Mesothelial cell of epicardium (in vitro differentiated cells): Measurements from ENCODE around the gene TMCO4. TPM values are rescaled to one million over a fixed set of nuclear protein-coding genes. Genes with fewer than 3 reads are reported as not detected.

Experiments used
- DNase-seq, 2 experiments: peaks; one replicate each; pipeline ENCODE4 v3.0.0; 2021; ENCODE audit warnings: low spot score in 2 of 2; ENCODE audit not compliant: unreplicated experiment in 2 of 2
- H3K27ac Mint-ChIP-seq: 2 replicates; pipeline ENCODE4 v1.8.0; 2021; ENCODE audit warnings: mixed read lengths
- H3K27me3 Mint-ChIP-seq: 2 replicates; pipeline ENCODE4 v1.8.0; 2021; ENCODE audit warnings: low read depth, mixed read lengths
- H3K36me3 Mint-ChIP-seq: 2 replicates; pipeline ENCODE4 v1.8.0; 2021; ENCODE audit warnings: mixed read lengths
- H3K4me1 Mint-ChIP-seq: 2 replicates; pipeline ENCODE4 v1.8.0; 2021; ENCODE audit warnings: mixed read lengths
- H3K4me3 Mint-ChIP-seq: 2 replicates; pipeline ENCODE4 v1.8.0; 2021; ENCODE audit warnings: mild to moderate bottlenecking, moderate library complexity, mixed read lengths
- H3K9me3 Mint-ChIP-seq: 2 replicates; pipeline ENCODE4 v1.8.0; 2021; ENCODE audit warnings: mixed read lengths
- CTCF ChIP-seq: fragments of 200-600 bp; sonication (generic); IDR thresholded peaks from one replicate; pipeline ENCODE4 v1.5.0; 2021; ENCODE audit warnings: antibody characterized with exemption; ENCODE audit not compliant: unreplicated experiment
- total RNA-seq: library from RNA; stranded (reverse); gene quantifications from 3 replicates; pipeline ENCODE4 v1.2.1, GENCODE V29; 2021

TMCO4 gene
- total RNA-seq, 1 donor from 2014 or later: 21.4 TPM

- no peak for TF ChIP-seq CTCF
- H3K36me3 Mint-ChIP-seq: peaks cover 16% of the 10 kb centered on the region
- H3K4me1 Mint-ChIP-seq: no peaks in the 10 kb centered on the region
- H3K27me3 Mint-ChIP-seq: no peaks in the 10 kb centered on the region
- DNase-seq: no peak
- no peak overlapping the region for H3K27ac Mint-ChIP-seq
- H3K4me3 Mint-ChIP-seq: no peak overlapping the region
- no peaks in the 10 kb centered on the region for H3K9me3 Mint-ChIP-seq
Measured at GRCh38 chr1:19695772-19696171, 103.9 kb downstream of the TMCO4 start.

GRCh38 chr1:19694298-19694697, 105.4 kb downstream of the TMCO4 start:
- H3K4me3 Mint-ChIP-seq: no peak overlapping the region
- no peak for TF ChIP-seq CTCF
- H3K4me1 Mint-ChIP-seq: no peaks in the 10 kb centered on the region
- H3K27me3 Mint-ChIP-seq: no peaks in the 10 kb centered on the region
- no peak for DNase-seq
- H3K27ac Mint-ChIP-seq: no peak overlapping the region
- H3K9me3 Mint-ChIP-seq: no peaks in the 10 kb centered on the region
- peaks cover 15% of the 10 kb centered on the region for H3K36me3 Mint-ChIP-seq

- no peak for DNase-seq
- Mint-ChIP-seq H3K27ac (no peak overlapping the region), H3K27me3 (no peaks in the 10 kb centered on the region), H3K36me3 (peaks cover 8% of the 10 kb centered on the region), H3K4me1 (no peaks in the 10 kb centered on the region), H3K9me3 (no peaks in the 10 kb centered on the region), H3K4me3 (no peak overlapping the region)
- TF ChIP-seq CTCF: no peak
Measured at GRCh38 chr1:19690342-19690741, 109.4 kb downstream of the TMCO4 start.

- Mint-ChIP-seq H3K27me3 (no peaks in the 10 kb centered on the region), H3K4me1 (no peaks in the 10 kb centered on the region), H3K36me3 (peaks cover 8% of the 10 kb centered on the region), H3K27ac (no peak overlapping the region), H3K4me3 (no peak overlapping the region), H3K9me3 (no peaks in the 10 kb centered on the region)
- no peak for TF ChIP-seq CTCF
- DNase-seq: no peak
Measured at GRCh38 chr1:19689856-19690255, 109.9 kb downstream of the TMCO4 start.

- H3K36me3 Mint-ChIP-seq: peaks cover 3% of the 10 kb centered on the region
- no peak overlapping the region for H3K4me3 Mint-ChIP-seq
- no peaks in the 10 kb centered on the region for H3K4me1 Mint-ChIP-seq
- H3K27me3 Mint-ChIP-seq: no peaks in the 10 kb centered on the region
- TF ChIP-seq CTCF: no peak
- H3K9me3 Mint-ChIP-seq: no peaks in the 10 kb centered on the region
- no peak overlapping the region for H3K27ac Mint-ChIP-seq
- DNase-seq: no peak
Measured at GRCh38 chr1:19689085-19689757, 110.5 kb downstream of the TMCO4 start.
